Activated T-cell treated with anti-CD3 and anti-CD28 coated beads for 1 hour (primary cell): Measurements from ENCODE around the gene SSC5D.

Source experiments
- DNase-seq: peaks from one replicate; pipeline ENCODE4 v3.0.0-alpha.2; 2020; ENCODE audit warnings: low read depth

SSC5D gene

DNA sequence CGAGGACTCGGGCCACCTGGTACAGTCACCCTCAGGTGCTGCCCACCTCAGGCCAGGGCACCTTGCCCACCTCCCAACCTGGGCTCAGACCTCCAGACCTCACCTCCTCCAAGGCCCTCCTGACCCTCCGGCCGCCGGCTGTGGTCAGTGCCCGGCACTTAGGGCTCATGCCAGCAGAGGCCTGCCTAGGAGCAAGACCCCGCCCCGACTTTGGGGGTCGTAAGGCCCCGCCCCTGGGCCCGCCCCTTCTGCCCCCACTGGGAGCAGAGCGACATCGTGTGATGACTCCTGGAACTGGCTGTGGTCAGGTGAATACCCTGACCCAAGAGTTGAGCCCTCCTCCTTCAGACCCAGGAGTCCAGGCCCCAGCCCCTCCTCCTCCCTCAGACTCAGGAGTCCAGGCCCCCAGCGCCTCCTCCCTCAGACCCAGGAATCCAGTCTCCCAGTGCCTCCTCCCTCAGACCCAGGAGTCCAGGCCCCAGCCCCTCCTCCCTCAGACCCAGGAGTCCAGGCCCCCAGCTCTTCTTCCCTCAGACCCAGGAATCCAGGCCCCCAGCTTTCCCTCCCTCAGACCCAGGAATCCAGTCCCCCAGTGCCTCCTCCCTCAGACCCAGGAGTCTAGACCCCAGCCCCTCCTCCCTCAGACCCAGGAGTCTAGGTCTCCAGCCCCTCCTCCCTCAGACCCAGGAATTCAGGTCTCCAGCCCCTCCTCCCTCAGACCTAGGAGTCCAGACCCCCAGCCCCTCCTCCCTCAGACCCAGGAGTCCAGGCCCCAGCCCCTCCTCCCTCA, 48.9 kb downstream of the SSC5D start, which contains the start of gene SBK2:
Gene SBK2, minus strand, starts transcription at position 183 of the 790 bp plus-strand sequence. CDS start 839 bp downstream, outside the sequence.
- DNase-seq: no peak

DNA sequence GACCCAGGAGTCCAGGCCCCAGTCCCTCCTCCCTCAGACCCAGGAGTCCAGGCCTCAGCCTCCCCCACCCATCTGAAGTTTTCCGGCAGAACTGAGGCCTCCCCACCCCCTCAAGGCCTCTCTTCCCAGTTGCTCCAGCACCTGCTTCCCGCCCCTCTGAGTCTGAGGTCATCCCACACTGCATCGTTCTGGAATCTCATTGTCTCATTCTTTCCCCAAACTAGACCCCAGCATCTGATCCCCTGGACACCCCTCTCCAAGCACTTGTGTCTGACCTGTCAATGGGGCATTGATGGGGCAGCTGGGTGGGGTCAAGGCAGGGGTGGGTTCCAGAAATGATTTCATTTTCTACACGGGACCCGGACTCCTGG, 49.5 kb downstream of the SSC5D start:
- no peak for DNase-seq

DNA sequence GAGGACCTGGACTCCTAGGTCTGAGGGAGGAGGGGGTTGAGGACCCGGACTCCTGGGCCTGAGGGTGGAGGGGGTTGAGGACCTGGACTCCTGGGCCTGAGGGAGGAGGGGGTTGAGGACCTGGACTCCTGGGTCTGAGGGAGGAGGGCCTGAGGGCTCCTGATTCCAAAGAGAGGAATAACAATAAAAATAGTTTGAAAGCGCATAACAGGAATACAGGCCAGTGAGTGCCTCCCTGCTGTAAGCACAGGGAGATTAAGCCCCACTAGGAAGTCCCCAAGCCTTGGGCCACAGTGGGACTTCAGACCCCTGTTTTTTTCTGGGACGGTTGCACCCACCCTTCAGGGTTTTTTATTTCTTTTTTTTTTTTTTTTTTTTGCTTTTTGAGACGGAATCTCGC, 49.9 kb downstream of the SSC5D start:
- no peak for DNase-seq

DNA sequence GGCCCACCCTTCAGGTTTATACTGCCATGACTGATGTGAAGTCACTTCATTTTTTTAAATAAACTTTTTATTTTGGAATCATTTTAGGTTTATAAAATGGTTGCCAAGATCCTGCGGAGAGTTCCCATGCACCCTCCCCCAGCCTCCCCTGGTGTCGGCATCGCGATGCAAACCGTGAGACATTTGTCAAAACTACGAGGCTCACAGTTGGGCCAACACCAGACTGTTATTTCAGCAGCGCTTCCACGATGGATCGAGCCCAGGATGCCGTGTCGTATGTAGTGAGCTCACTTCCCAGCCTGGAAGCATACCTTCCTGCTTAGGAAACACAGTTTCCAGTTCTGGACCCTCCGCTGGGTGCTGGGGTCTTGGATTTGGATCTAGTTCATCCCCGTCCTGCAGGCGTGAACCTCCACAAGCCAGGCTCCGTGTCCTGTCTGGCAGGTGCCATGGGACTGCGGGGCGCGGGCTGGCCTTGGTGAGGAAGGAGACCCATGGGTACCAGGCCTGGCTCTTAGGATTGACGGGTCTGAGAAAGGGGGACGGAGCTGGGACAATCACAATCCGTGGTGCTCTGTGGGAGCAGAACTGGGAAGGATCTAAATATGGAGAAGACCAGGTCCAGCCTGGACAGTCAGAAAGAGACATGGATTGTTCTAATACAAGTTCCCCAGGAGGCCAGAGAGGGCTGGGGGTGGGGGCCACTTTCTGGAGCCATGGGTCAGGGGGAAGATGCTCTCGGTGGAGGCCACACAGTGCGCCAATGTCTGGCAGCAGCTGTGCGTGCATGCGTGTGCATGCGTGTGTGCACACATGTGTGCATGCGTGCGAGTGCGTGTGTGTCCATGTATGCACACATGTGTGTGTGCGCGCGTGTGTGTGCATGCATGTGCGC, 51.1 kb downstream of the SSC5D start:
- no peak for DNase-seq

DNA sequence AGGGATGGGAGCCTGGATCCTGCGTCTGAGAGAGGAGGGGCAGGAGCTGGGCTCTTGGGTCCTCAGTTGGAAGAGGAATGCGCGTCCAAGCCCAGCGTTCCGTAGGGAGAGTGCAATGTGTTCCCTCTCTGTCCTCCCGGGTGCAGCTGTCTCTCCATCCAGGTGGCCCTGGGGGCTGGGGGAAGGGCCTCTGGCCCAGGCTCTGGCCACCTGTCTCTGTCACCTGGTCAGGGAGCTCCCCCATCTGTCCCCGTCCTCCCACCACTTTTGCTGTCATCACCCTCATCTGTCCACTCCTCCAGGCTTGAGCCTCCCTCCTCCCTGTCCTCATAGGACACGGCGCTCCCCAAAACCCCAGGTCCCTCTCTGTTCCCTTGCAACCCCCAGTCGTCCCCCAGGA, 52.4 kb downstream of the SSC5D start:
- no peak for DNase-seq

DNA sequence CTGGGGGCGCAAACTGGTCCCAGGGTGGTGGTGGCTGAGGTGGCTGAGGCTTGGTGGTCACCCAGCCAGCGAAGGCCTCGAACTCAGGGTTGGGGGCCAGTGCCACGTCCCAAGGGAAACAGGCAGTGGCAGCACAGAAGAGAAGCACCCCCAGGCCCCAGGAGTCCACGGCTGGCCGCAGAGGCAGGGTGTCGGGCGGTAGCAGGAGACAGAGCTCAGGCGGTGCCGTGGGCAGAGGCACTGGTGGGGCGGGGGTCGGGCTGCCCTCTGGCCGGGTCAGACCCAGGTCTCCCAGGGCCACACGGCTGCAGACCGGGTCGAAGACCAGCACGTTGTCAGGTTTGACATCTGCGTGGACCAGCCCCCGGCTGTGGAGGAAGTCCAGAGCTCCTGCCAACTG, 52.9 kb downstream of the SSC5D start:
- no peak for DNase-seq

DNA sequence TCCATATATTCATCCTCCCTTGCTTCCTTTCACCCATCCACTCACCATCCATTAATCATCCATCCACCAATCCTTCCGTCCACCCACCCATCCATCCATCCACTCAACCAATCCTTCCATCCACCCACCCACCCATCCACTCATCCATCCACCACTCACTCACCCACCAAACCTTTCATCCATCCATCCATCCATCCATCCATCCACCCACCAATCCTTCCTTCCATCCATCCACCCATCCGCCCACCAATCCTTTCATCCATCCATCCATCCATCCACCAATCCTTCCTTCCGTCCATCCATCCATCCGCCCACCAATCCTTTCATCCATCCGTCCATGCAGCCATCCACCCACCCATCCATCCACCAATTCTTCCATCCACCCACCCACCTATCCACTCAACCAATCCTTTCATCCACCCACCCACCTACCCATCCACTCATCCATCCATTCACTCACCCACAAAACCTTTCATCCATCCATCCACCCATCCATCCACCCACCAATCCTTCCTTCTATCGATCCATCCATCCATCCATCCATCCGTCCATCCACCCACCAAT, 54.1 kb downstream of the SSC5D start:
- no peak for DNase-seq

DNA sequence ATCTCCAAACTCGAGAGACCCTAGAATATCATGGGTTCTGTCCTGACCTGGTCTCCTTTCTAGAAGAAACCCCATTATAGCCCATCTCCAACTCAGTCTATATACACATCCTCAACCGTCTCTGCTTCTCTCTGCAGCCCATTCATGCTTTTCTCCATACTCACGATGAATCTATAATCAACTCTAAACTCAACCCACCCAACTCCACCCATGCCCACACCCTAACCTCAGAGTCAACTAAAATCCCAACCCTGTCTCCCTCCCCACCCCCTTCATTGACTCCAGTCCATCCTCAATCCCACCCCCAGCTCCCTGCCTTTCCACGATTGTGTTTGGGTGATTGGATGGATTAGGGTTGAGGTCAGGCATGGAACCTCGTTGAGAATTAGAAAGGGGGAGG, 55.3 kb downstream of the SSC5D start:
- DNase-seq: no peak

DNA sequence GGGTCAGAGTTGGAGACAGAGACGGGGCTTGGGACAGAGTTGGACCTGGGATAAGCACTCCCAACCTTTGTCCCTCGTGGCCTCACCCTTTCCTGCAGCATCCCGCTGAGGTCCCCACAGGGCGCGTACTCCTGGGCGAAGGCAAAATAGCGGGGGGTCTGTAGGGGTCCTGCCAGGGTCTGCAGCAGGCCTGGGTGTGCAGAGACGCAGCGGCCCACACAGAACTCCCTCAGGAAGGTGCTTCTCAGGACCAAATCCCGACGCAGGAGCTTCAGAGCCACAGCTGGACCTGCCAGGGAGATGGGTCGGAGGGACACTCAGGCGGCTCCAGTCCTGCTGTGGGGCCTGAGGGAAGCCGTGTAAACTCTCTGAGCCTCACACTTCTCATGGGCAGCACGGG, 55.8 kb downstream of the SSC5D start:
- DNase-seq: no peak

DNA sequence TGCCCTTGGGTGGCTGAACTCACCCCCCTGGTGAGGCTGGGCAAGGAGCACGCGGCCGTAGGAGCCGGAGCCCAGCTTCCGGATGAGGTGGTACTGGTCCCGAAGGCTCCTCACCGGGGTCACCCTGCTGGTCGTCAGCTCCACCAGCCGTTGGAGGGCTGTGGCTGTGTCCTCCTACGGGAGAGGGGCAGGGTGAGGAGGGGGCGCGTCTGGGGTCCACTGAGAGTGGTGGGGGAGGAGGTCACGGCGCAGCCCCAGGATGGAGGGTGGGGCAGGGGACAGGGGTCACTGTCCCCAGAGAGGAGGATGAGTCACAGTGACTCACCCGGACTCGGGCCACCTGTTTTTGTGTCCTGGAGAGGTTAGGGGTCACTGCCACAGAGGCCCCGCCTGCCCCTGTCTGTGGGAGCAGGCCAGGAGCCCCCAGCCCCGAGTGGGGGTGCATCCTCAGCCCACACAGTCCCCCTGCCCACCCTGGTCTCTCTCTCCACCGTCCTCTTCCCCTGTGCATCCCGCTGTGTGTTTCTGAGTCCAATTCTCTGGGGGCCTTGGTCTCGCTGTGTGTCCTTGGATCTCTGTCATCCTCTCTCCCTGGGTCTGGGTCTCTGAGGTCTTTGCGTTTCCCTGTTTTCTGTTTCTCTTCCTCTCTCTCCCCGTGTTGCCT, 56.7 kb downstream of the SSC5D start:
- DNase-seq: no peak

DNA sequence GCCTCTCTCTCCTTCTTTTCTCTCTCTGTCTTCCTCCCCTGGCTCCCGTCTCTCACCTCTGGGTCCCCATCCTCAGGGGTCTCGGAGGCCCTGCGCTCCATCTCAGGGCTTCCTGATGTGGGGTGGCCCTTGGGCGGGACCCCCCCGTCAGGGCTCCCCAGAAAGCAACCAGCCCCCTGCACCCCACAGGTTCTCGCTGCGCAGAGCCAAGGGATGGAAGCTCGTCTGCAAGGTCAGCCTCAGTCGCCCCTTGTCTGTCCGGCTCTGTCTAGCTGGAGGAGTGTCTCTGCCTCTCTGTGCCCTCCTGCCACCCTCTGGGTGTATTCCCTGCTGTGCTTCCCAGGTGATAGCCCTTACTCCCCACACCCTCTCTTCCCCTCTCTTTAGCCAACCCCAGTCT, 57.2 kb downstream of the SSC5D start, which contains the start of gene SBK3:
Gene SBK3, minus strand, starts transcription at position 101 of the 400 bp plus-strand sequence. Its CDS starts 0 bp downstream, at position 101.
- DNase-seq: no peak

DNA sequence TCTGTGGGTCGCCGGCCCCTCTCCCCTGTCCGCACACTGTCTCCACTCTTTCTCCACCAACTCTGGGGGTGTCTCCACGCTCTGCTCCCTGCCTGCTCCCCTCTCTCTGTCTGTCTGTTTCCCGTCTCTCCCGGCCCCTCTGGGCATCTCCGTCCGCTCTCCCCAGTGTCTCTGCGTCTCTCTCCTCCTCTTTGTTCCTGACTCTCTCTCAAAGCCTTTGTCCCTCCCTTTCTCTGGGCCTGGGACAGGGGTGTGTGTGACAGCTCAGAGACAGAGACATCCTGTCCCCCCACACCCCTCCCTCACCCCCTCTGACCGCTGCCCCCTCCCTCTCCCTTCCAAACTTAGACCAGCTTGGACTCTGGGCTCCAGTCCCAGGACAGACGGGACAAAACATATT, 57.8 kb downstream of the SSC5D start:
- no peak for DNase-seq

DNA sequence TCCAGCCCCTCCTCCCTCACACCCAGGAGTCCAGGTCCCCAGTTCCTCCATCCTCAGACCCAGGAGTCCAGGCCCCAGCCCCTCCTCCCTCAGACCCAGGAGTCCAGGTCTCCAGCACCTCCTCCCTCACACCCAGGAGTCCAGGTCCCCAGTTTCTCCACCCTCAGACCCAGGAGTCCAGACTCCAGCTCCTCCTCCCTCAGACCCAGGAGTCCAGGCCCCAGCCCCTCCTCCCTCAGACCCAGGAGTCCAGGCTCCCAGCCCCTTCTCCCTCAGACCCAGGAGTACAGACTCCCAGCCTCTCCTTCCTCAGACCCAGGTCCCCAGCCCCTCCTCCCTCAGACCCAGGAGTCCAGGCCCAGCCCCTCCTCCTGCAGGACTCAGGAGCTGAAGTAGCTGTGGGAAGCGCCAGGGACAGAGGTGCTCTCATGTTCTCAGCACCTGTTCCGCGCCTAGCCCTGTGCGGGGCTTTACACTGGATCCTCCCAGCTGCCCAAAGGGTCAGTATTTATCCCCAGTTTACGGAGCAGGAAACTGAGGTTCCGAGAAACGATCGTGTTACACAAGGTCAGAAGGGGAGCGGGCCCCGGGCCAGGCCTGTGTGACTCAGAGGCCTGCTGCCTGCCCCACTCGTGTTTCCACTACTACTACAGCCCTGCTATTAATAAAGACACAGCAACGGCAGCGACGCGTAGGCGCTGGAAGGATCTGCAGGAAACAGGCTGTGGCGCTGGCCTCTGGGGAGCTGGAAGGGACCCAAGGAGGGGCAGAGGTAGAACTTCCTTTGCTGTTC, 58.8 kb downstream of the SSC5D start:
- no peak for DNase-seq

DNA sequence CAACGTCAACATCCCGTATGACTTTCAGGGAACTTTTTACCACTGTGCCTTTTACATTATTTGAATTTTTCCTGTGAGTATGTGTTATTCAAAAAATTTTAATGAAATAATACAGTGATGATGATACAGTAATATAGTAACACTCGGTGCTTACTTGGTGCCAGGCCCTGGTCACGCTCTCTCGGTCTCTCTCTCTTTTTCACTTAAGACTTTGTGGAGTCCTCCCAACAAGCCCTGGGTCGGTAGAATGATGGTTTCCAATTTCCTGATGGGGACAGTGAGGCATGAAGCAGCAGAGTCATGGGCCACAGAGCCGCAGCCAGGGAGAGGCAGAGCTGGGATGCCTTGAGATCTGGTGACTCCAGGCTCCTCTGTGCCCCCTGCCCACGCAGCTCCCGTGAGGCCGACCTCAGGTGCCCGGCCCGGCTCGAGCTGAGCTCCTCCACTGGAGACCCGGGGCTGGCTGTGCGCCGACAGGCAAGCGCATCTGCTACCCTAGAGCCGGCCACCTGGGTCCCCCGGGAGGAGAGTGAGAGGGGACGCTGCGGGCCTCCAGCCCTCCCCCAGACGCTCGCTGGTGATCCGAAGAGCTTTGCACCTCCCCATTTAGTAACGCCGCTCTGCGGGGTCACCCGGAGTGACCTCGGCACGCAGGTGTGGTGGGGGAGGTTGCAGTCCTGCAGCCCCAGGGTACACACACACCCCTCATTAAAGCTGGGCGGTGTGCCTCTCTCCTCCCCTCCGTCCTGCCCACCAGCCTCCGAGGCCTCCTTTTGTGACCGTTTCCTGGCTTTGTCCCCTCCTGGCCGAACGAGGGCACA, 61.5 kb downstream of the SSC5D start:
- DNase-seq: no peak

DNA sequence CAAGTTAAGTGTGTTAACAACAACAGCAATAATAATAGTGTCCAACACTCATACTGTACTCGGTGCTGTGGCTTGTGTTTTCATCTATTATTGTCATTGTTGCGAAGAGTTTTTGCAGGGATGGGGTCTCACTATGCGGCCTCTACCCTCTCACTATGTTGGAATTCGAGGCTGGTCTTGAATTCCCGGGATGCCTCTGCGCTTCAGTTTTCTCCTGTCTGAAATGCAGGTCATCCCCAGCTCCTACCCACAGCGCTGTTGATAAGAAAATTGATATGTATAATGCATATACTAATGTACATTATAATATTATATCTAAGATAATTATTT, 62.0 kb downstream of the SSC5D start:
- DNase-seq: no peak

DNA sequence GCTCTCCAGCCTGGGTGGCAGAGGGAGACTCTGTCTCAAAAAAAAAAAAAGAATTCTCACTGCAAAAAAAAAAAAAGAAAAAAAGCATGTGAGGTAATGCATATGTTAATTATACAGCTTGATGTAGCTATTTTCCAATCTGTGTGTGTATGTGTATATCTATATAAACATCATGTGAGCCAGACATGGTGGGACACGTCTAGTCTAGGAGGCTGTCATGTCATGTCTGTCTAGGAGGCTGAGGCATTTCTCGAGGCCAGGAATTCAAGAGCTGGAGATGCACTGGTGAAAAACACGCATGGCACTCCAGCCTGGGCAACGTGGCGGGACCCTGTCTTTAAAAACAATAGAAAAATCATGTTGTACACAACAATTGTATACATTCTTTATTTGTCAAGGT, 64.0 kb downstream of the SSC5D start:
- no peak for DNase-seq

DNA sequence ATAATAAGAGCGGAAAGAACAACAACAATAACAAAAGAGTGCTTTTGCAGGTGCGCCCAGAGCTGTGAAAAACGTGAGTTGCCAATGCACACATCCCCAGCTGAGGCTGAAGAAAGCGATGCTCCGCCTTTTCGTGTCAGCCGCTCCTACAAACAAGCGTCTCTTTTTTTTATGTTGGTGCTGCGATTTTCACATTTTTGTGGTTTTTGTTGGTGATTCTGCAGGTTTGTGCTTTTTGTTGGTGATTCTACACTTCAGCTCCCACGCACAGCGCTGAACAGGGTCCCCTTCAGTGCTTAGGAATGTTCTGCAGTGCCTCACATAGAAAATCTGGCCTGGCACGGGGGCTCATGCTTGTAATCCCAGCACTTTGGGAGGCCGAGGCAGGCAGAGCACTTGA, 64.4 kb downstream of the SSC5D start:
- DNase-seq: no peak

DNA sequence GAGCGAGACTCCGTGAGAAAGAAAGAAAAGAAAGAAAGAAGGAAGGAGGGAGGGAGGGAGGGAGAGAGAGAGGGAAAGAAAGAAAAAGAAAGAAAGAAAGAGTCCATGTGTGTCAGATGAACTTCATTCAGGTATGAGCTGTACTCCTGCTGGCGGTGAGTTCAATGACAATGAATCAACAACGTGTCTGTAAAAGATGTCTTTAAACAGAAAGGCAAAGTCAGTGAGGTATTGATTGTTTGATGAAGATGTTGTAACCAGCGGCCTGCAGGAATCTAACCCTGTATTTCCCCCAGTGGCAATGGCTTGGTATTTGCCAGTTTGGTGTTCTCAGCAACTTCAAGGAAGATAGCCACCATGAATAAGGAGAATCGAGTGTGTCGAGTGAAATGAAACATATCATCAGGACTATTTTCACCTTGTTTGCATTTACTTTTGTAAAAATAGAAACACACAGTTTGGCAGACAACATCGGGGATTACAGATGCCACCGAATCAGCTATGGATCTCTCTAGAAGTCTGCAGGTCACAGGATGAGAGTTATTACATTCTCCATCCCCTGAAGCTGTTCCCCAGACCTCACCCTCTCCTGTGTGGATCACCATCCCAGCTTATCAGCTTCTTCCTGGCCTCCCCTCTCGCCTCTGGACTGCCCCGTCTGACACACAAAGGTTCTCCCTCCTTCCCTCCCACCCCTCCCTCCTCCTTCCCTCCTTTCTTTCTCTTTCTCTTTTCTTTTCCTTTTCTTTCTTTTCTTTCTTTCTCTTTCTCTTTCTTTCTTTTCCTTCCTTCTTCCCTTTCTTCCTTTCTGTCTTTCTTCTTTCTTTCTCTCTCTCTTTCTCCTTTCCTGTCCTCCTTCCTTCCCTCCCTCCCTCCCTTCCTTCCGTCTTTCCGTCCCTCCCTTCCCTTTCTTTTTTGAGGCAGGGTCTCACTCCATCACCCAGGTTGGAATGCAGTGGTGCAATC, 65.3 kb downstream of the SSC5D start:
- DNase-seq: no peak

DNA sequence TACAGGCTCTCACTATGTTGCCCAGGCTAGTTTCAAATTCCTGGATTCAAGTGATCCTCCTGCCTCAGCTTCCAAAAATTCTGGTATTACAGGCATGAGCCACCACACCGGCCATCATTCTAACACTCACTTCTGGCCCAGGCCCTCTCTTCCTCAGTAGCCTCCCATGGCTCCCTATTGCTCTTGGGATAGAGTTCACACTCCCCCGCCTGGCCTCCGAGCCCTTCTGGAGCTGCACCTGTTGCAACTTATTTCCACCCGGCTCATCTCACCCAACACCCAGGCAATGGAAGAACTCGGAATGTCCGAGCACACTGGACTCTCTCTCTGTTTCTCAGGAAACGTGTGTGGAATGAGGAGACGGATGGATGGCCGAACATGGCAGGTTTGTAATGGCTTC, 66.1 kb downstream of the SSC5D start:
- DNase-seq: no peak

DNA sequence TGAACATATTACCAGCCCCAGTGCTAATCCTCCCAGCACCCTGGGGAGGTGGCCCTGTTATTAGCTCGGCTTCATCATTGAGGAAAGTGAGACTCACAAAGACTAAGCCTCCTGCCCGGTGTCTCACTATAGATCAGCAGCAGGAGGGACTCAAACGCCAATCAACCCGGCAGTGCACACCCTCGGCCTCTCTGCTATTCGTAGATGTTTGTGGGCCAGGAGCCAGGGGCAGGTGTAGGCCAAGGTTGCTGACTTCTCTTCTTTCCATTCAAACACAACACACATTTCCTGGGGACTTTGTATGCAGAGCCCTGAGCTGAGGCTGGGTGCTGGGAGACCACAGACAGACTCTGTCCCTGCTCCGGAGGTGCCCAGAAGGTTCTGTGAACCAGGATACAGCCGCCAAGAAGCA, 66.5 kb downstream of the SSC5D start:
- DNase-seq: no peak
